HFF-Myc (cell line): ENCODE results near the gene GSC.
"Not testable (repeated sequence)": the region's sequence is repeated elsewhere in the genome, so short reads cannot be mapped to it uniquely, and the experiment has no call there.

Experiments used
- DNase-seq: peaks from one replicate; pipeline ENCODE4 v3.0.0-alpha.2; 2011; ENCODE audit warnings: low read depth; ENCODE audit errors: extremely low read depth
- H3K4me3 ChIP-seq: replicated peaks from 2 replicates; pipeline ENCODE4 v1.5.1; 2011; ENCODE audit warnings: low read depth, mild to moderate bottlenecking, control low read depth, low read length
- TF ChIP-seq, protein P1 (sequence below): IDR thresholded peaks from 2 replicates; pipeline ENCODE4 v1.5.1; 2012; ENCODE audit warnings: mild to moderate bottlenecking, low read depth, low read length, control low read depth; ENCODE audit errors: missing control alignments

Gene GSC

DNA sequence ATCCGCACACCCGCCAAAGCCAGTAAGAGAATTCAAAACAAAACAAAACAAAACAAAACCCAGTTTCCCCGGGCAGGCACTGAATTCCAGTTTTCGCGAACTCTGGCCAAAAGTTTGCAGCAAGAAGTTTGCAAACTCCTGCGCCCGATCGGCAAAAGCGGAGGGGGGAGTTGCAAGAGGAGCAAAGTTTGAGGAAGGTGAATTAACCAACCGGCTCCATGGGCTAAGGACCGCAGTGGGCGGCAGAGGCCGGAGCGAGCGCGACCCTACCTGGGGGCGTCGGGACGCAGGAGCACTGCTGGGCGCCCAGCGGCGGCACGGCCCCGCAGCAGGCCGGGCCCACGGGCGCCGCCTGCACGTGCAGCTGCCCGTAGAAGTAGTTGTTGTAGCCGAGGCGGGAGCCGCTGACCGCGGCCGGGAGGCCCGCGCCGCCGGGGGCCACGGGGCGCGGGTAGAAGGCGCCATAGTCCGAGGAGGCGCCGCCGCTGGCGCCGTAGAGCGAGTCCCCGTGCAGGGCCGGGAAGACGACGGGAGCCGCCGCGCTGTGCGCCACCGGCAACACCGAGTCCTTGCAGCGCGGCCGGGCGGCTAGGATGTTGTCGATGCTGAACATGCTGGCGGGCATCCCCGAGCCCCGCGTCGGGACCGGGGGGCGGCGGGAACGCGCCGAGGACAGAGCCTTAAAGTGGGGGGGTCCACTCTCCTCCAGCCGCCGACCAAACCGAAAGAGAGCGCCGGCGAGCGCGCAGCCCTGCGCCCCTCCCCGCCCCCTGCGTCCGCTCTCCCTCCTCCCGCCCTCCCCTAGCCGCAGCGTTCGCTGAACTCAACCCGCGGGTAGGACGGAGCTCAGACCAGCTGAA, at the start of gene GSC:
TSS of gene GSC (minus strand) at position 723 of the 860 bp plus-strand sequence. CDS start at position 625, 98 bp downstream.
- TF ChIP-seq, protein P1, sequence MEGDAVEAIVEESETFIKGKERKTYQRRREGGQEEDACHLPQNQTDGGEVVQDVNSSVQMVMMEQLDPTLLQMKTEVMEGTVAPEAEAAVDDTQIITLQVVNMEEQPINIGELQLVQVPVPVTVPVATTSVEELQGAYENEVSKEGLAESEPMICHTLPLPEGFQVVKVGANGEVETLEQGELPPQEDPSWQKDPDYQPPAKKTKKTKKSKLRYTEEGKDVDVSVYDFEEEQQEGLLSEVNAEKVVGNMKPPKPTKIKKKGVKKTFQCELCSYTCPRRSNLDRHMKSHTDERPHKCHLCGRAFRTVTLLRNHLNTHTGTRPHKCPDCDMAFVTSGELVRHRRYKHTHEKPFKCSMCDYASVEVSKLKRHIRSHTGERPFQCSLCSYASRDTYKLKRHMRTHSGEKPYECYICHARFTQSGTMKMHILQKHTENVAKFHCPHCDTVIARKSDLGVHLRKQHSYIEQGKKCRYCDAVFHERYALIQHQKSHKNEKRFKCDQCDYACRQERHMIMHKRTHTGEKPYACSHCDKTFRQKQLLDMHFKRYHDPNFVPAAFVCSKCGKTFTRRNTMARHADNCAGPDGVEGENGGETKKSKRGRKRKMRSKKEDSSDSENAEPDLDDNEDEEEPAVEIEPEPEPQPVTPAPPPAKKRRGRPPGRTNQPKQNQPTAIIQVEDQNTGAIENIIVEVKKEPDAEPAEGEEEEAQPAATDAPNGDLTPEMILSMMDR = no peak
- 0 out of 2 replicates have a peak within 1 kb of the TSS, but pooled peaks have one; percentile 3 for H3K4me3 ChIP-seq
- DNase-seq = no peak

- DNase-seq = no peak
- TF ChIP-seq, protein P1 = no peak
- H3K4me3 ChIP-seq = no peak overlapping the region
Observed at GRCh38 chr14:94819531-94819930, 49.6 kb upstream of the GSC start.

DNA sequence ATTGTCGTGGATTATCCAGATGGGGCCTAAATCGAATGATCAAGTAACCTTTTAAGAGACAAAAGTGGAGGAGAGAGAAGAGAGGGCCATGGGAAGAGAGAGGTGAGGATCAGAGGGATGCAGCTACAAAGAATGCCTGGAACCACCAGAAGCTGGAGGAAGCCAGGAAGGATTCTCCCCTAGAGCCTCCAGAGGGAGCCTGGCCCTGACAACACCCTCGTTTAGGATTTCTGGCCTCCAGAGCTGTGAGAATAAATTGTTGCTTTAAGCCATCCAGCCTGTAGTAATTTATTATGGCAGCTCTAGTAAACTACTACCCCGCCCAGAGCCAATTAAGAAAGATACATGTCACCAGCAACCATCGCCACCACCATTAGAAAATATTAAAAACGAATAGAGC, 46.2 kb upstream of the GSC start:
- DNase-seq = no peak
- no peak overlapping the region for H3K4me3 ChIP-seq
- TF ChIP-seq, protein P1 = no peak

DNA sequence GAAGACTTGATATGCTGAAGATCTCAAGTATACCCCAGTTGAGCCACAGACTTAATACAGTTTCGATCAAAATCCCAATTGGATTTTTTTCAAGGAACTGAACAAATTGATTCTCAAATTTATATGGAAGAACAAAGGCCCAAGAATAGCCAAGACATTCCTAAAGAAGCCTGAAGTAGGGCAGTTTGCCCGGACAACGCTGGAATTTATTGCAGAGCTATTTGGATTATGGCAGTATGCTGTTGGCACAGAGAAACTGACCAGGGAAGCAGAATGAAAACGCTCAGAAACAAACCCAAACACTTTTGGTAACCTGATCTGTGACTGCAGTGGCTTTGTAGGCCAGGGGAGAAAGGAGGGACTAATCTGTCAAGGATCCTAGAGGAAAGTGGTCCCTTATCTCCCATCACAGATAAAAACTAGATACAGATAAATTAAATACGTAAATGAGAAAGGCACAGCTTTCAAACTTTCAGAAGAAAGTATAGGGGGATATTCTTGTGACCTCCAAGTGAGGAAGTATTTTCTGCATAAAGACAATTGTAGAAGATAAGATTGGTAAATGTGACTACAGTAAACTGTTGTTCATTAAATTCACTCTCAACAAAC, 35.9 kb upstream of the GSC start:
- TF ChIP-seq, protein P1 = no peak
- H3K4me3 ChIP-seq = no peak overlapping the region
- no peak for DNase-seq

- H3K4me3 ChIP-seq = no peak overlapping the region
- TF ChIP-seq, protein P1 = no peak
- DNase-seq = no peak
Observed at GRCh38 chr14:94801225-94801624, 31.3 kb upstream of the GSC start.

DNA sequence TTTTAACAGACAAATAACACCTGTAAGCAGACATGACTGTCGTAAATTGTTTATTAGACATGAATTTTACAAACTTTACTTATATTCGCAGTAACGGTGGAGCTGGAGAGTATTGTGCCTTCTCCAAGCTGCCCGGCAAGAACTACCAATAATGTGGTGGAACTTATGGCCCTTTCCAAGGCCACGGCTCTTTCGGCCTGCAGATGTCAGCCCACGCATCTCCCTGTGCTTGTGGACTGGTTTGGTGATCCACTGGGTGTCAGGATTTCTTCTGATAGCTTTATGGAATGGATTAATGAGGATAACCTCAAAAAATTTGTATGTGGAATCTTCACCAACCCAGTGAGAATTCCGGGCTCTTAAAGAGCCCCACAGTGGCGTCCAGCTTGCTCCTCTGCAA, 30.9 kb upstream of the GSC start:
- DNase-seq, H3K4me3 ChIP-seq: not testable (repeated sequence)

- TF ChIP-seq, protein P1 = no peak
- DNase-seq = no peak
- H3K4me3 ChIP-seq = no peak overlapping the region
Observed at GRCh38 chr14:94797887-94798286, 28.0 kb upstream of the GSC start.
